CD14-positive monocyte (primary cell): ENCODE data around the gene CD80. TPM values are rescaled to one million over a fixed set of nuclear protein-coding genes. Genes with fewer than 3 reads are reported as not detected.

Experiments
- DNase-seq, 3 donors: peaks; one replicate each; pipeline ENCODE4 v3.0.0-alpha.2; 2011 to 2022
- H2AFZ ChIP-seq: 2 replicates; pipeline ENCODE4 v1.6.0; 2012; ENCODE audit warnings: mild to moderate bottlenecking, low read depth, low read length, inconsistent platforms; ENCODE audit not compliant: insufficient read depth, poor library complexity, severe bottlenecking
- H3K27ac ChIP-seq, 2 donors: 1 replicate in 1 of 2; 2 replicates in 1 of 2; pipeline ENCODE4 v1.5.1; 2012 to 2013; ENCODE audit warnings: low read length in 2 of 2, control low read depth in 1 of 2, inconsistent platforms in 1 of 2, low read depth in 1 of 2, mild to moderate bottlenecking in 1 of 2
- H3K27me3 ChIP-seq, 2 donors: one replicate each; pipeline versions ENCODE4 v1.6.0 to v1.6.1; 2011 to 2013; ENCODE audit warnings: low read length in 2 of 2; ENCODE audit not compliant: control insufficient read depth in 2 of 2, insufficient read depth in 2 of 2
- H3K36me3 ChIP-seq, 2 donors: replicated peaks in 1 of 2; 1 replicate in 1 of 2; 2 replicates in 1 of 2; pipeline versions ENCODE4 v1.5.1 to v1.6.1; 2012 to 2013; ENCODE audit warnings: low read length in 2 of 2, control low read depth in 1 of 2, inconsistent platforms in 1 of 2, mild to moderate bottlenecking in 1 of 2; ENCODE audit not compliant: insufficient read depth in 2 of 2, control insufficient read depth in 1 of 2
- H3K4me1 ChIP-seq, 2 donors: 1 replicate in 1 of 2; 2 replicates in 1 of 2; pipeline versions ENCODE4 v1.5.1 to v1.6.1; 2012 to 2013; ENCODE audit warnings: low read length in 2 of 2, control low read depth in 1 of 2, inconsistent platforms in 1 of 2, mild to moderate bottlenecking in 1 of 2, moderate library complexity in 1 of 2; ENCODE audit not compliant: insufficient read depth in 2 of 2, control insufficient read depth in 1 of 2
- H3K4me2 ChIP-seq: replicated peaks from 2 replicates; pipeline ENCODE3; 2012; ENCODE audit warnings: low read length, moderate library complexity, mild to moderate bottlenecking; ENCODE audit not compliant: poor library complexity, severe bottlenecking; ENCODE audit errors: extremely low read depth
- H3K4me3 ChIP-seq, 3 experiments: fragments of 200-600 bp in 1 of 3; sonication (generic) in 1 of 3; replicated peaks in 1 of 3; 1 replicate in 2 of 3; 2 replicates in 1 of 3; pipeline ENCODE4 v1.5.1; 2011 to 2013; ENCODE audit warnings: low read length in 3 of 3, mild to moderate bottlenecking in 3 of 3, control low read depth in 2 of 3, low read depth in 2 of 3, inconsistent platforms in 1 of 3, moderate library complexity in 1 of 3
- H3K79me2 ChIP-seq: 2 replicates; pipeline ENCODE4 v1.6.0; 2012; ENCODE audit warnings: mild to moderate bottlenecking, control low read depth, inconsistent platforms, low read length, moderate library complexity; ENCODE audit not compliant: insufficient read depth
- H3K9ac ChIP-seq: 2 replicates; pipeline ENCODE4 v1.6.0; 2017; ENCODE audit warnings: low read length, mild to moderate bottlenecking; ENCODE audit not compliant: insufficient read depth, poor library complexity, severe bottlenecking
- H3K9me3 ChIP-seq, 2 donors: replicated peaks in 1 of 2; 1 replicate in 1 of 2; 2 replicates in 1 of 2; pipeline versions ENCODE4 v1.5.1 to v1.6.1; 2012 to 2013; ENCODE audit warnings: low read length in 2 of 2, control low read depth in 1 of 2; ENCODE audit not compliant: control insufficient read depth in 1 of 2, insufficient read depth in 1 of 2
- H4K20me1 ChIP-seq: 2 replicates; pipeline ENCODE4 v1.6.0; 2012; ENCODE audit warnings: mild to moderate bottlenecking, low read length, control low read depth, moderate library complexity; ENCODE audit not compliant: insufficient read depth
- H3K27ac Mint-ChIP-seq, 7 donors: one replicate each; pipeline ENCODE4 v1.8.0; 2020; ENCODE audit warnings: mild to moderate bottlenecking in 7 of 7, mixed read lengths in 7 of 7, moderate library complexity in 6 of 7, inconsistent platforms in 2 of 7
- H3K27me3 Mint-ChIP-seq, 3 donors: one replicate each; pipeline ENCODE4 v1.8.0; 2021 to 2022; ENCODE audit warnings: low read depth in 3 of 3, mild to moderate bottlenecking in 3 of 3, mixed read lengths in 3 of 3, moderate library complexity in 3 of 3, inconsistent platforms in 1 of 3
- H3K36me3 Mint-ChIP-seq, 2 donors: one replicate each; pipeline ENCODE4 v1.8.0; 2020; ENCODE audit warnings: mixed read lengths in 2 of 2, inconsistent platforms in 1 of 2, mild to moderate bottlenecking in 1 of 2
- H3K4me1 Mint-ChIP-seq: one replicate; pipeline ENCODE4 v1.8.0; 2020; ENCODE audit warnings: mild to moderate bottlenecking, mixed read lengths
- H3K4me3 Mint-ChIP-seq, 2 donors: one replicate each; pipeline ENCODE4 v1.8.0; 2020; ENCODE audit warnings: mild to moderate bottlenecking in 2 of 2, mixed read lengths in 2 of 2, moderate library complexity in 1 of 2
- H3K9me3 Mint-ChIP-seq, 7 donors: one replicate each; pipeline ENCODE4 v1.8.0; 2020 to 2022; ENCODE audit warnings: mixed read lengths in 7 of 7, mild to moderate bottlenecking in 6 of 7, moderate library complexity in 6 of 7, inconsistent platforms in 2 of 7
- WGBS: methylation state at CpG from one replicate; pipeline ENCODE4 v1.1.5; 2013; ENCODE audit warnings: missing lambda C conversion rate; ENCODE audit not compliant: insufficient coverage; 5-methylcytosine and 5-hydroxymethylcytosine counted together
- intact Hi-C, 2 donors: fragments of 100-400 bp; cut with micrococcal nuclease; formaldehyde crosslinking; loops; one replicate each; pipeline versions ENCODE4 v1.15.0 to v1.15.1; 2023
- polyA plus RNA-seq, 3 donors: library from polyadenylated mRNA; depleted of rRNA in 1 of 3; unstranded in 2 of 3; stranded (reverse) in 1 of 3; fragments of 300-500 nt in 2 of 3; fragments of >200 nt in 1 of 3; fragmentation: Illumina TruSeq in 2 of 3; gene quantifications; 1 replicate in 2 of 3; 2 replicates in 1 of 3; pipeline ENCODE4 v1.2.3, GENCODE V29; 2012 to 2021
- TF ChIP-seq, protein P1 (sequence below): fragments of 200-600 bp; IDR thresholded peaks from one replicate; pipeline ENCODE4 v1.8.0; 2022; ENCODE audit warnings: antibody characterized with exemption, mild to moderate bottlenecking

The CD80 gene
- polyA plus RNA-seq, 3 donors = 0.47 to 0.87 (median 0.47) TPM

DNA sequence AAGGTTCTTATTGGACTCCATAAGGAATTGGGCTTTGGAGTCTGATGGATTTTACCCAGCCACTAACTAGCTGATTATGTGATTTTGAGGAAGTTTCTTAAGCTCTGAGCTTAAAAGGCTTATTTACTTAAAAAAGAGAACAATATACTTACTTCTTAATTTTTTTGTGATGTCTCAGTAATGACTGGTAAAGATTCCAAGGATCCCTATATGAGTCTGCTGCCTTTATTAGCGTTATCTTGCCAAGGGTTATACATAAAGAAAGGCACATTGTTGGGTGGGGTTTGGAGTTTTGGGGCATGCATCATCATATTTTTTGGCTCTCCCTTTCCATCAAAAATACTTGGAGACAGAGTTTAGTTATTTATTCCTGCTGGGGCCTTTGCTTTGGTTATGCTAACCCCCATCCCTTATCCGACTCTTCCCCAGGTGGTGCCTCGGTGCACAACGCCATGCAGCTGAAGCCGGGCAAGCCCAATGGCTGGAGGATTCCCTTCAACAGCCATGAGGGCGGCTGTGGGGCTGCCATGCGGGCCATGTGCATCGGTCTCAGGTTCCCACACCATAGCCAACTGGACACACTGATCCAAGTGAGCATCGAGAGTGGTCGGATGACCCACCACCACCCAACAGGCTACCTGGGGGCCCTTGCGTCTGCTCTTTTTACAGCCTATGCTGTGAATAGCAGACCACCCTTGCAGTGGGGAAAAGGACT, 26.6 kb upstream of the CD80 start:
- peak in 2 of 3 donors; percentile 35 to 36 for DNase-seq
- H3K4me1 ChIP-seq = peaks cover 60 to 66% of the 10 kb centered on the region in 2 donors
- H3K36me3 ChIP-seq = no peaks in the 10 kb centered on the region
- peak overlapping the region; percentile 7 for H3K4me2 ChIP-seq
- H3K4me3 Mint-ChIP-seq = no peak overlapping the region
- peak overlapping the region in 1 of 3 experiments; percentile 7 for H3K4me3 ChIP-seq
- no peak overlapping the region for H2AFZ ChIP-seq
- H3K27ac ChIP-seq = peak overlapping the region; percentile 45 to 84
- peak overlapping the region; percentile 73 to 90 (median 85) for H3K27ac Mint-ChIP-seq
- peaks cover 66% of the 10 kb centered on the region for H3K4me1 Mint-ChIP-seq
- H3K9me3 ChIP-seq = peaks cover 0 to 5% of the 10 kb centered on the region in 2 donors
- TF ChIP-seq, protein P1, sequence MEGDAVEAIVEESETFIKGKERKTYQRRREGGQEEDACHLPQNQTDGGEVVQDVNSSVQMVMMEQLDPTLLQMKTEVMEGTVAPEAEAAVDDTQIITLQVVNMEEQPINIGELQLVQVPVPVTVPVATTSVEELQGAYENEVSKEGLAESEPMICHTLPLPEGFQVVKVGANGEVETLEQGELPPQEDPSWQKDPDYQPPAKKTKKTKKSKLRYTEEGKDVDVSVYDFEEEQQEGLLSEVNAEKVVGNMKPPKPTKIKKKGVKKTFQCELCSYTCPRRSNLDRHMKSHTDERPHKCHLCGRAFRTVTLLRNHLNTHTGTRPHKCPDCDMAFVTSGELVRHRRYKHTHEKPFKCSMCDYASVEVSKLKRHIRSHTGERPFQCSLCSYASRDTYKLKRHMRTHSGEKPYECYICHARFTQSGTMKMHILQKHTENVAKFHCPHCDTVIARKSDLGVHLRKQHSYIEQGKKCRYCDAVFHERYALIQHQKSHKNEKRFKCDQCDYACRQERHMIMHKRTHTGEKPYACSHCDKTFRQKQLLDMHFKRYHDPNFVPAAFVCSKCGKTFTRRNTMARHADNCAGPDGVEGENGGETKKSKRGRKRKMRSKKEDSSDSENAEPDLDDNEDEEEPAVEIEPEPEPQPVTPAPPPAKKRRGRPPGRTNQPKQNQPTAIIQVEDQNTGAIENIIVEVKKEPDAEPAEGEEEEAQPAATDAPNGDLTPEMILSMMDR = no peak
- no peaks in the 10 kb centered on the region for H4K20me1 ChIP-seq
- no peak overlapping the region for H3K9ac ChIP-seq
- intact Hi-C loops = loop anchor here in 1 of 2 donors (10.0 kb wide), 1 partner anchor 59 kb away; no protein-coding TSS in a partner anchor
- H3K79me2 ChIP-seq = no peaks in the 10 kb centered on the region
- peaks cover 0 to under 1% (median 0%) of the 10 kb centered on the region in 3 donors for H3K27me3 Mint-ChIP-seq
- peaks cover 20 to 34% of the 10 kb centered on the region in 2 donors for H3K36me3 Mint-ChIP-seq
- H3K27me3 ChIP-seq = no peaks in the 10 kb centered on the region
- peaks cover 0 to 8% (median 5%) of the 10 kb centered on the region in 7 donors for H3K9me3 Mint-ChIP-seq
- WGBS = 96% methylated on average over 4 of the region's 11 CpGs

DNA sequence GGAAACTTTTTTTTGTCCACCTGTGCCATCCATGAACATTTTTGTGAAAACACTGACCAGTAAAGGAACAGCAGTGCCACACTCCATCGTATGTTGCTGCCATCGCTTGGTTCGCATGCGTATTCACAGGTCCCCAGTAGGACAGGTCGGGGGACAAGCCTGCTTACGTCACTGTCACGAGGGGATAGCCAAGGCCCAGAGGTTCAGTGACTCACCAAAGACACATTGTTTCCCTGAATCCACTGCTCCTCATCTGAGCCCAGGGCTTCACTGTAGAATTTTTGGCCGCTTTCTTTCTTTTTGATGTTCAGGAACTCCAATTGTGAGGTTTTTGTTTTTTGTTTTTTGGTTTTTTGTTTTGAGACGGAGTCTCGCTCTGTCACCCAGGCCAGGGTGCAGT, 25.8 kb upstream of the CD80 start:
- no peaks in the 10 kb centered on the region for H3K36me3 ChIP-seq
- H2AFZ ChIP-seq = no peak overlapping the region
- no peaks in the 10 kb centered on the region for H3K27me3 ChIP-seq
- peak in 1 of 3 donors; percentile 67 for DNase-seq
- TF ChIP-seq, protein P1 = no peak
- H3K9me3 Mint-ChIP-seq = peaks cover 0 to 2% (median under 1%) of the 10 kb centered on the region in 7 donors
- no peak overlapping the region for H3K9ac ChIP-seq
- peaks cover 61 to 70% of the 10 kb centered on the region in 2 donors for H3K4me1 ChIP-seq
- H3K79me2 ChIP-seq = no peaks in the 10 kb centered on the region
- peak overlapping the region; percentile 45 to 84 for H3K27ac ChIP-seq
- H3K4me1 Mint-ChIP-seq = peaks cover 67% of the 10 kb centered on the region
- no peak overlapping the region for H3K4me3 ChIP-seq
- peak overlapping the region; percentile 73 to 90 (median 85) for H3K27ac Mint-ChIP-seq
- H3K36me3 Mint-ChIP-seq = peaks cover 18 to 31% of the 10 kb centered on the region in 2 donors
- no peak overlapping the region for H3K4me2 ChIP-seq
- H3K9me3 ChIP-seq = no peaks in the 10 kb centered on the region
- WGBS = 76% methylated on average over 6 of the region's 10 CpGs
- H3K4me3 Mint-ChIP-seq = no peak overlapping the region
- H3K27me3 Mint-ChIP-seq = no peaks in the 10 kb centered on the region
- intact Hi-C loops = loop anchor here in 1 of 2 donors (10.0 kb wide), 1 partner anchor 60 kb away; no protein-coding TSS in a partner anchor
- no peaks in the 10 kb centered on the region for H4K20me1 ChIP-seq
